ENCODE results near the gene AFG3L2. TPM values are rescaled to one million over a fixed set of nuclear protein-coding genes. Genes with fewer than 3 reads are reported as not detected.
A peak's percentile ranks its signal among the peaks of the same experiment; 100 is the strongest.

Gene AFG3L2
- total RNA-seq, 2 experiments from 2014 or later, result 39.6 to 50.9 TPM

DNA sequence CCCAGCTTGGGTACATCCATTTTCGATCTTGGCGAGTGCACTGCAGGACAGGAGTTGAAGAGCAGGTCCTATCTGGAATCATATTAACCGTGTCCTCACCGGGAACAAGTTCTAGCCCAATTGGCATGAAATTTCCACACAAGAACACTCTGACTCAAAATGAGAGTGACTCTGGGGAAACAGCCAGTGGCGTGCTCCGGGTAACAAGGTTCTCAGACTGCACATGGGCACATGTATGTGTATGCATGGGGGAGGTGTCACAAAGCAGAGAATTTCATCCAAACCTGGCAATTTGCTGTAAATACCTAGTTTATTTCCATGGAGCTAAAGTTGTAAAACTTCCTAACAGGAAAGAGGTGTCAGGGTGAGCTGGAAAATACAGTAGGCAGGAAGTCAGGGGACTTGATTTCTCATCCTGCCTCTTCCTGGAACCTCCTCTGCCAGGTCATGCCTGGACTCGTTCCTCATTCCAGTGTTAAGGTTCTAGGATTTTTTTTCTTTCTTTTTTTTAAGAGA lies 67.3 kb downstream of the AFG3L2 start:
- ATAC-seq (no peak), DNase-seq (no peak)
- Mint-ChIP-seq H3K36me3 (peaks cover 18% of the 10 kb centered on the region), H3K27me3 (peaks cover 48% of the 10 kb centered on the region), H3K9me3 (ENCODE audit: low read depth) (peaks cover 3% of the 10 kb centered on the region), H3K27ac (no peak overlapping the region), H3K4me1 (peaks cover 15% of the 10 kb centered on the region), H3K4me3 (peak overlapping the region; percentile 4)
- CTCF ChIA-PET, result interaction anchor here (0.7 to 1.6 kb wide), 3 partner anchors 18 to 44 kb away, joined by 3 to 5 read pairs (median 5); no protein-coding TSS in a partner anchor

DNA sequence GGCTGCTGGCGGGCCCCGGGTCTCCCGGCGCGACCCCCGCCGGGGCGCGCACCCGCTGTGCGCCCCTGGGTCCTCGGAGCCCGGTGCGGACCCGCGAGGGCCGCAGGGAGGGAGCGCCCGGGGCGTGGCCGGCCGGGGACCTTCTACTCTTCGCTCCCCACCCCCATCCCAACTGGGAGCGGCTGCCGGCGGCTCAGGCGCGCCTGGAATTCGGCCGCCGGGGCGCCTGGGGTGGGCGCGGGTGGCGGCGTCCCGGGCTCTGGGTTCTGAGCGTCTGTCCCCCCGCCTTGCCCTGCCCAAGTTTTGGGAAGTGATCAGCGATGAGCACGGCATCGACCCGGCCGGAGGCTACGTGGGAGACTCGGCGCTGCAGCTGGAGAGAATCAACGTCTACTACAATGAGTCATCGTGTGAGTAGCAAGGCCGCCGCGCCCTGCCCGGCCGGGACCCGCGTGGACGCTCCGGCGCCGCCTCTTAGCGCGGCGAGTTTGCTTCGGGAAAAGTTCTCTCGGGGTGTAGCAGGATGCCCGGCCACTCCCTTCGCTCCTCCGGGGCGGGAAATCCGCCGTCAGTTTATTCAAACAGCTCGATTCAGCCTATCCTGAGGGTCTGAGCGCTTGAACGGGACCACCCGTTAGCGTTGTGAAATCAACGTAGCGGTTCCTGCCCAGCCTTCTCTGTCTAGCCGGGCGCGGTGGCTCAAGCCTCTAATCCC lies 68.5 kb downstream of the AFG3L2 start:
- peaks cover 15% of the 10 kb centered on the region for H3K4me1 Mint-ChIP-seq

DNA sequence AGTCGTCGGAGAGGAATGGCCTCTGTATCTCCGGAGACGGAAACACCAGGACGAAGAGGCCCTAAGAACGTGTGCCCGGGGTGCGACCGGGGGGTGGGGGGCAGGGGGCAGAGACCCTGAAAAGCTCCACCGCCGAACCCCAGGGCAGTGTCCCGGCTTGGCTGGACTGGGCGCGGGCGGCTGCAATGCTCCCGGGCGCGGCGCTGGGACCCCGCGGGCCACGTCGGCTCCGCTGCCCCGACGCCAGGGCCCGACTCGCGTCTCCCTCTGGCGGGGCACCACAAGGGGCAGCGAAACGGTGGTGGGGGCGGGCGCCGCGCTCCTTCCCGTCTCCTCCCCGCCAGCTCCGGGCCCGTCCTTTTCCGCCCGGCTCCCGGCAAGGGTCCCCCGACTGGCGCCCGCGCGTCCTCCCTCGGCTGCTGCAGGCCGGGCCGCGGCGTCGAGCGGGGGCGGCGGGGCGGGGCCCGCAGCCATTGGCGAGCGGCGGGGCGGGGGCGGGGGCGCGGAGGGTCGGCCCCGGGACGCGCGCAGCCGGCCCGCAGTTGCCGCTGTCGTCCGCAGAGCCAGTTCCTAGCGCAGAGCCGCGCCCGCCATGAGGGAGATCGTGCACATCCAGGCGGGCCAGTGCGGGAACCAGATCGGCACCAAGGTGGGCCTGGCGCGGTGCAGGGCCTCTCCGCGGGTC lies 69.2 kb downstream of the AFG3L2 start, which contains the start of gene TUBB6:
TSS of gene TUBB6 (plus strand) at position 541 of the 685 bp plus-strand sequence. CDS start at position 593, 52 bp downstream.
- H3K9me3 Mint-ChIP-seq (ENCODE audit: low read depth), result peaks cover 3% of the 10 kb centered on the region
- DNase-seq (peak; percentile 47), ATAC-seq (peak; percentile 63)
- H3K36me3 Mint-ChIP-seq, result peaks cover 15% of the 10 kb centered on the region
- peaks cover 15% of the 10 kb centered on the region for H3K4me1 Mint-ChIP-seq
- H3K27ac Mint-ChIP-seq, result no peak within 1 kb of the TSS
- CTCF ChIA-PET, result interaction anchor here (2.2 kb wide), 1 partner anchor 21 kb away, joined by 6 read pairs; no protein-coding TSS in a partner anchor
- peak within 1 kb of the TSS; percentile 71 for H3K4me3 Mint-ChIP-seq
- H3K27me3 Mint-ChIP-seq, result peaks cover 54% of the 10 kb centered on the region

More for the DNA sequence above, 68.5 kb downstream of the AFG3L2 start:
- peak; percentile 54 for DNase-seq
- Mint-ChIP-seq H3K36me3 (peaks cover 18% of the 10 kb centered on the region), H3K27ac (no peak overlapping the region), H3K4me3 (peak overlapping the region; percentile 71), H3K27me3 (peaks cover 56% of the 10 kb centered on the region), H3K9me3 (ENCODE audit: low read depth) (peaks cover 3% of the 10 kb centered on the region)
- peak; percentile 62 for ATAC-seq
- CTCF ChIA-PET, result interaction anchor here (1.6 to 2.2 kb wide), 2 partner anchors 20 to 37 kb away, joined by 5 to 6 read pairs; no protein-coding TSS in a partner anchor

DNA sequence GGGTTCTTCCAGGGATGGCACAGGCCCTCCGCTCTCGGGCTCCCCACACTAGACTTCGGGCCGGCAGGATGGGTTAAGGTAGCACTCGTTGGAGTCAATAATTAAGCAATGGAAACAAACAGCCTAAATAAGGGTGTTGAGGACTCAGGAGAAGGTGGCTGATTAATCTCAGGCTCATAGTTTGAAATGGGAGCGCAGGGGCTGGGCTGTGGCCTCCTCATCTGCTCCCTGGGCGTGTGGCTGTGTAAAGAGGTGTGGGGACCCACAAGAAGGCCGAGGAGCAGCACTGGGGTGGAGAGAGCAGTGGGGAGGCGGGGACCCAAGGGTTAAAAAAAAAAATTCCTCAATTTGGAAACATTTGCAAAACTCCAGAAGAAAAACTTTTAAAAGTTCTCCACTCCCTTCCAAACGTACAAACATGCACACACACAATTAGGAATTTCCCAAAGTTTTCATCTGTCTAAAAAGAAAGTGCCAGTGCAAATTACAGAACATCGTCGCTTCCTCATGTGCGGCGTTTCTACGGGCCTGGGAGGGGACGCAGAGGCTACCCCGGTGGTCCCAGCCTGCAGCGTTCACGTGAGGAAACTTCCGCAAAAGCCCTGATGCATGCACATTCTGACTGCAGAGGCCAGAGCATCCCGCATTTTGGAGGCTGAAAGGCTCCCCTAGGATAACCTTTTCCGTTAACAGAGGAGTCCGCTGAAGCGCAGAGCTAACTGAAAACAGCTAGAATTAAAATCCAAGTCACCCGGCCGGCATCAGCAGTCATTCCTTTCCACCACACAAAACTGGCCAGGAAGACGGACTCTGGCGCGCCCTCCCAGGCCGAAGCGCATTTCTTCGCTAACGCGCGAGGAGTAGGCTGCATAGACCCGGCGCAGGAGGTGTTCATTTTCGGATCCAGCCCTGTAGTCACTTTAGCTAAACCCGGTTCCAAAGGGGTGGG lies 70.0 kb downstream of the AFG3L2 start:
- Mint-ChIP-seq H3K27me3 (peaks cover 54% of the 10 kb centered on the region), H3K27ac (no peak overlapping the region), H3K36me3 (peaks cover 15% of the 10 kb centered on the region), H3K4me1 (peaks cover 15% of the 10 kb centered on the region), H3K9me3 (ENCODE audit: low read depth) (peaks cover 3% of the 10 kb centered on the region), H3K4me3 (peak overlapping the region; percentile 71)
- DNase-seq, result no peak
- CTCF ChIA-PET, result interaction anchor here (2.2 kb wide), 1 partner anchor 21 kb away, joined by 6 read pairs; no protein-coding TSS in a partner anchor
- no peak for ATAC-seq

DNA sequence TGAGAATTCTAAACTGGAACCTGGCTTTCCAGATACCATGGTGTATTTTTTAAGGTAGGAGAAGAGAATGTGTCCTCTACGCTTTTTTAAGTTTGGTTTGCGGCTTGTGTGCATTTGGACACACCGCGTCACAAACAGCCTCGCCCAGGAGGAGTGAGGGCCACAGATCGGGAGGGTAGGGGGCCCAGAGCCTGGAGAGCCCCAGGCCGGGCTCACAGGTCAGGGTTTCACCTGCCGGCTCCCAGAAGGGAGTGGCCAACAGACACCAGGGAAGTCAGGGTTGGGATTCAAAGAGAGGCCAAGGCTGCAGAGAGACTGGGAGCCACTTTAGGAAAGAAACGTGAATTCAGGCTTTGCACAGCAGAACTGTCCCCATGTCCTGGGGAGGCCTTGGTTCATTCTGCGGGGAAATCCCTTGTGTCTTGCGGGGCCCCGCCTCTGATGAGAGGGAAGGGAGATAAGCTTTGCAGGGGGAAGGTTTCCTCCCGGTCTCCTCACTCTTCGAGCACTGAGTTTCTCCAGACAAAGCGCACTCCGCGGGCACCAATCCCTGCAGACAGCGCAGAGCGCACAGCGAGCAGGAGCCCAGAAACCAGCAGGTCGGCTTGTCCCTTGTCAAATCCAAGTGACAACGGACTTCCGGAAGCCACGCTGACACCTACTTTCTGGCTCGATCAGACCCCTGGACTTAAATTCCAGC lies 70.9 kb downstream of the AFG3L2 start:
- Mint-ChIP-seq H3K4me3 (no peak overlapping the region), H3K36me3 (peaks cover 8% of the 10 kb centered on the region), H3K9me3 (ENCODE audit: low read depth) (no peaks in the 10 kb centered on the region), H3K27me3 (peaks cover 54% of the 10 kb centered on the region), H3K27ac (no peak overlapping the region), H3K4me1 (peaks cover 15% of the 10 kb centered on the region)
- DNase-seq, result no peak
- no peak for ATAC-seq
- CTCF ChIA-PET, result no interaction called here

DNA sequence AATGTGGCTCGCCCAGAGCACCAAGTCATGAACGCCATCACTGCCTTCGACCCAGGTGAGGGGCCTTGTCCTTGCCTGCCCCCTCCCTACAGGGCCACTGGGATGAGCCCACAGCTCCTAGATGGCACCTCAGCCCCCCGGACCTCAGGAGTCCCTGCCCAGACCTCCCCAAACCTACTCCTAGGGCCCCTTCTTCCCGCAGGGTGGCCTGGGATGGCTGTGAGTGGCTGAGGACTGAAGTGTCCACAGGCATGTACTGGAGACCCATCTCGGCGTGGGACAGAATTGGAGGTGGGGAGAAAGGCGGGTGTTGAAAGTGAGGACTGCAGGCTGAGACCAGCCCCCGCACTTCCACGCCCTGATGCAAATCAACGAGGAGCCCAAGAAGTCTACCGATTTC lies 71.8 kb downstream of the AFG3L2 start:
- ATAC-seq (no peak), DNase-seq (no peak)
- H3K4me1 Mint-ChIP-seq, result peaks cover 15% of the 10 kb centered on the region
- peak overlapping the region; percentile 11 for H3K27ac Mint-ChIP-seq
- no peak overlapping the region for H3K4me3 Mint-ChIP-seq
- CTCF ChIA-PET, result no interaction called here
- peaks cover 3% of the 10 kb centered on the region for H3K36me3 Mint-ChIP-seq
- H3K9me3 Mint-ChIP-seq (ENCODE audit: low read depth), result no peaks in the 10 kb centered on the region
- H3K27me3 Mint-ChIP-seq, result peaks cover 59% of the 10 kb centered on the region

DNA sequence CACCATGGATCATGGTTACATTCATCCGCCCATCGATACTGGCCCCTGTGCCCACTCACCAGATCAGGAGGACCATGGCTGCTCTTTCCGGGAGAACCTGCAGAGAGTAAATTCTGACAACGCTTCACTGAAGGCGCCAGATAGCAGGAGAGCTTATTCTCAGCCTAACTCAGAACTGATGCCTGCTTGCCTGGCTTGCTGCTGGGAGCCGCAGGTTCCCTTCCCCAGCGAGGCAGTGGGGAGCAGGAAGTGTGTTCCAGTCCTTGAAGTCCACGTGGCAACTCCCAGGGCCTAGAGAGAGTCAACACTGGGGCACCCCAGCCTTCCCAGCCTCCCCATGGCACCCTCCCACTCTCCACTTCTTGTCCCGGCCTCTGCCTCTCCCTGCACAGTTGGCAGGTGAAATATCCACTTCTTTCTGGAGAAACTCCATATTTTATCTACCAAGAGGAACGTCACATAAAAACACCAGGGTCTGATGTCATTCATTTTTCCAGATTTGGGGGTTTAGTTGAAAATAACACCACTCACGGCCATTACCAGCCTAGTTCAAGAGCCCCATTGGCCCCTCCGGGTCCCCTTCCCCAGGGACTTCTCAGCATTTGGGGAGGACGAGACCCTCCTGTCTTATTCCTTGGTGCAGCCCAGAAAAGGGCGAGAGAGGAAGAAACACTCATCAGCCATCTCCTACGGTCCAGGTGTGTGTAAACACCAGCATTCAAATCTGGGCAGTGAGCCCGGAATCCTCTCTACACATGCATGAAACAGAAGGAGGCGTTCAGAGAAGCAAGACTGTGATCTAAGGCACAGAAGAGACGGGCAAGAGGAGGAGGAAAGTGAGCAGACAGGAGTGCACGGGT lies 72.4 kb downstream of the AFG3L2 start:
- Mint-ChIP-seq H3K4me3 (no peak overlapping the region), H3K9me3 (ENCODE audit: low read depth) (no peaks in the 10 kb centered on the region), H3K36me3 (peaks cover under 1% of the 10 kb centered on the region), H3K4me1 (peaks cover 12% of the 10 kb centered on the region), H3K27ac (no peak overlapping the region), H3K27me3 (peaks cover 61% of the 10 kb centered on the region)
- ATAC-seq (no peak), DNase-seq (no peak)
- CTCF ChIA-PET, result no interaction called here

DNA sequence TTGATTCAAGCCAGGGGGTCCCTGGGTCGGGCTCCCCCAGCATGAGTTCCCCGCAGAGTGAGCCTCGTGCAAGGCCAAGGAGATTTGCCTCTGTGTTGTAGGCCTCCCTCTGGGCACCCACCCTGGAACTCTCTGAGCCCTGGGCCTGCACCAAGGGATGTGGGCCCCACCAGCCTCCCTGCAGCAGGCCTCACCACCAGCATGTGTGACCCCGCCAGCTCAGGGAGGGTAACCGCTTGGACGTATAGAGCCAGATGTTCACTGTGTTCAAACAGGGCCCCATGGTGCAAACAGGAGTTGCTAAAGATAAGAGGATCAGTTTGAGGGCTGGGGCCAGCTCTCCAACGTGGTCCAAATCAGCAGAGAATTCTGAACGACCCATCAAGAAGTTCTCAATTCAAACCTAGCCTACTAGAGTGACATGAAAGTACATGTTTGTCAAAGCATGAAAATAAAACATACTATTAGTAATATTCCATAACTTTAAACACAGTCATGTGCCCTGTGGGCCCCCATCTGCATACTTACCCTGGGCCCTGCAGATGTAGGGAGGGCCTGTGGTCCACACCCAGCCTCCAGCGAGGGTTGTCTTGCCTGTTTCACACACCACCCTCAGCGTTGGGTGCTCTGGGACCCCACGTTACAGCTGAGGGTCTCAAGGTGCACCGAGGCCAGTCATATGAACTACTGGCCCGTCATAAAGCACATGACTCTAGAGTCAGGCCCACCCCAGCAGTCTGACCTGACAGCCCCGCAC lies 74.5 kb downstream of the AFG3L2 start:
- CTCF ChIA-PET, result no interaction called here
- DNase-seq (no peak), ATAC-seq (no peak)
- H3K4me1 Mint-ChIP-seq, result peaks cover 9% of the 10 kb centered on the region
- H3K4me3 Mint-ChIP-seq, result no peak overlapping the region
- no peak overlapping the region for H3K27ac Mint-ChIP-seq
- H3K9me3 Mint-ChIP-seq (ENCODE audit: low read depth), result no peaks in the 10 kb centered on the region
- H3K27me3 Mint-ChIP-seq, result peaks cover 56% of the 10 kb centered on the region
- no peaks in the 10 kb centered on the region for H3K36me3 Mint-ChIP-seq

DNA sequence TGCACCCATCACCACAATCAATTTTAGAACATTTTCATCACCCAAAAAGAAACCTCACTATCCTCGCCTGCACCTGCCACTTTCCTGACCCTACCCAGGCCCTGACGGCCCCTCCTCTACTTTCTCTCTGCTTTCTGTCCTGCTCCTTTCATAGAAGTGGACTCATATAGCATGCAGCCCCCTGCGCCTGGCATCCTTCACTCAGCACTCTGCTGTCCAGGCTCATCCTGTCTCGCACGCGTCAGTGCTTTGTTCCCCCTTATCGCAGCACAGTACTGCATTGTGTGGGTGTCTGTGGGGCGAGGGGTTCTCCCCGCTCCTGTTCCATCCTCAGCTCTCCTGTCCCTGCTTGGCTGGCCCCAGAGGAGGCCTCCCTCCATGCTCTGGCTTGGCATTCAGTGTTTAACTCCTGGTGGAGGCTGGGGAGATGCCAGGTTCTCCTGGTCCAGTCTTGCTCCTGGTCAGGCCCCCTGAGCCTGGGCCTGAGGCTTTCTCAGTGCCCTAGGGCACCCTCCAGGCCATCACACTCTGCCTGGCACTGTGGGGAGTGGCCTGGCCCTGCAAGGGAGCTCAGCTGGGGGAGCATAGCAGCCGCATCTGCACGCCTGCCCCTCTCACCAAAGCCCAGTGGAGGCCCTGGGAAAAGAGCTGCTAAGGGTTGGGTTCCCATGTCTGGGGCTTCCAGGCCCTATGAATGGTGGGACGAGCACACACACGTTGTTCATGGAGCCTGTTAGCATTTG lies 75.6 kb downstream of the AFG3L2 start:
- Mint-ChIP-seq H3K27ac (no peak overlapping the region), H3K9me3 (ENCODE audit: low read depth) (no peaks in the 10 kb centered on the region), H3K4me1 (no peaks in the 10 kb centered on the region), H3K4me3 (no peak overlapping the region), H3K36me3 (no peaks in the 10 kb centered on the region), H3K27me3 (peaks cover 50% of the 10 kb centered on the region)
- DNase-seq (no peak), ATAC-seq (no peak)
- CTCF ChIA-PET, result no interaction called here

DNA sequence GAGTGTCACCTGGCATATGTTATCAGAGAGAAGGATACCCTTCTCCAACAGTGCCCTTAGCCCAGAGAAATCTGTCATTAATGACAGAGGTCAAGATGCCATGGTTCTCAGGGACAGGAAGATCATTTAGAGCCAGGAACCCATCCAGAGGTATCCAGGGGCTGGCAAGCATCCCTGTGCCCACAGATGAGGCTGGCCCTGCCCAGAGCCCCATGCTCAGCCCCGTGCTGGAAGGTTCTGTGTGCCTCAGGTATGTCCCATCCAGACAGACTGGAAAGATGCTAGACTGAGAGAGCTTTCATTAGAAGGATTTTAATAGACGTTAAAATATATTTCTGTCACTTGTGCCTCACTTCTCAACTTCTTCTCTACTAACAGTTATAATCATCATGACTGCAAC lies 77.2 kb downstream of the AFG3L2 start:
- no peaks in the 10 kb centered on the region for H3K4me1 Mint-ChIP-seq
- no peaks in the 10 kb centered on the region for H3K36me3 Mint-ChIP-seq
- H3K27ac Mint-ChIP-seq, result no peak overlapping the region
- CTCF ChIA-PET, result interaction anchor here (1.0 kb wide), 1 partner anchor 28 kb away, joined by 3 read pairs; no protein-coding TSS in a partner anchor
- no peak for ATAC-seq
- H3K9me3 Mint-ChIP-seq (ENCODE audit: low read depth), result no peaks in the 10 kb centered on the region
- peaks cover 43% of the 10 kb centered on the region for H3K27me3 Mint-ChIP-seq
- DNase-seq, result no peak
- H3K4me3 Mint-ChIP-seq, result no peak overlapping the region

DNA sequence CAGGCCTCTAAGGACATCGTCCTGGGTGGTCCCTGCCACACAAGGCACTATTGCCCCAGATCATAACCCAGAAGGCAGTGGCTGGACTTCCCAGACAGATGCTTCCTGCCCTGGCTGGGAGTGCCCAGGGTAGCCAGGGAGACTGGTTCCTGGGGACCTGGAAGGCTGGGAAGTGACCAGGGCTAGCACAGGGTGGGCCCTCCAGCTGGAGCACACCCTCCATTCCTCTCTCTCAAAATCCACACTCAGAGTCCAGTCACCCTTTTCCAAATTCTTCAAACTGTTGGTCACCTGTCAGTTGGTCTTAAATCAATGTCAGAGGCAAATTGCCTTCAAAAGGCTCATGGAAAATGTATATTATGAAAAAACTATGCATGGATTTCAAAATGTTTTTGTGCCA lies 80.6 kb downstream of the AFG3L2 start:
- DNase-seq, result no peak
- no peak for ATAC-seq
- Mint-ChIP-seq H3K4me1 (no peaks in the 10 kb centered on the region), H3K4me3 (no peak overlapping the region), H3K27ac (no peak overlapping the region), H3K27me3 (peaks cover 41% of the 10 kb centered on the region), H3K9me3 (ENCODE audit: low read depth) (no peaks in the 10 kb centered on the region), H3K36me3 (no peaks in the 10 kb centered on the region)
- CTCF ChIA-PET, result no interaction called here

Measured in activated CD8-positive, alpha-beta memory T cell treated with anti-CD3 and anti-CD28 coated beads, Interleukin-2, amount 10 ng/mL, durations not matched to agents 7 days and 5 days (primary cell).